ENCODE data around the gene RAB11FIP4. TPM values are rescaled to one million over a fixed set of nuclear protein-coding genes. Genes with fewer than 3 reads are reported as not detected.

RAB11FIP4 gene
- total RNA-seq, 2 donors from 2014 or later = 22.5 to 30.8 TPM

- TF ChIP-seq POLR2A (IDR thresholded peaks at IDR 0.05) = no peak
- Histone ChIP-seq H3K4me1 (replicated peaks) (no peaks in the 10 kb centered on the region), H3K27me3 (replicated peaks; ENCODE audit: insufficient read depth) (no peaks in the 10 kb centered on the region), H3K36me3 (no peaks in the 10 kb centered on the region), H3K27ac (no peak overlapping the region), H3K9me3 (no peaks in the 10 kb centered on the region), H3K4me3 (no peak overlapping the region)
- WGBS = 77% methylated on average over 6 of the region's 6 CpGs
- intact Hi-C loops (cut with DNase I) = no loop called here
- no peak for DNase-seq (ENCODE audit: low spot score)
Observed at GRCh38 chr17:31480067-31480466, 88.6 kb downstream of the RAB11FIP4 start.

- Histone ChIP-seq H3K27ac (no peak overlapping the region), H3K36me3 (no peaks in the 10 kb centered on the region), H3K9me3 (no peaks in the 10 kb centered on the region), H3K27me3 (replicated peaks; ENCODE audit: insufficient read depth) (no peaks in the 10 kb centered on the region), H3K4me1 (replicated peaks) (no peaks in the 10 kb centered on the region), H3K4me3 (no peak overlapping the region)
- intact Hi-C loops (cut with DNase I) = no loop called here
- TF ChIP-seq POLR2AphosphoS5 (IDR thresholded peaks at IDR 0.05) (no peak), POLR2A (IDR thresholded peaks at IDR 0.05) (no peak), CTCF (IDR thresholded peaks at IDR 0.05) (no peak)
- DNase-seq (ENCODE audit: low spot score) = no peak
- WGBS = 71% methylated on average over 8 of the region's 8 CpGs
Observed at GRCh38 chr17:31480904-31481782, 89.7 kb downstream of the RAB11FIP4 start.

GRCh38 chr17:31481783-31482081 lies 90.3 kb downstream of the RAB11FIP4 start:
- WGBS = 64% methylated on average over 4 of the region's 4 CpGs
- no peaks in the 10 kb centered on the region for H3K27me3 ChIP-seq (replicated peaks; ENCODE audit: insufficient read depth)
- no peak overlapping the region for H3K4me3 ChIP-seq
- DNase-seq (ENCODE audit: low spot score) = no peak
- intact Hi-C loops (cut with DNase I) = no loop called here
- H3K4me1 ChIP-seq (replicated peaks) = no peaks in the 10 kb centered on the region
- no peak overlapping the region for H3K27ac ChIP-seq
- H3K9me3 ChIP-seq = no peaks in the 10 kb centered on the region
- no peaks in the 10 kb centered on the region for H3K36me3 ChIP-seq
- TF ChIP-seq POLR2AphosphoS5 (IDR thresholded peaks at IDR 0.05) = no peak
- no peak for TF ChIP-seq POLR2A (IDR thresholded peaks at IDR 0.05)
- no peak for TF ChIP-seq CTCF (IDR thresholded peaks at IDR 0.05)

GRCh38 chr17:31484821-31485220 lies 93.3 kb downstream of the RAB11FIP4 start:
- intact Hi-C loops (cut with DNase I) = no loop called here
- no peaks in the 10 kb centered on the region for H3K36me3 ChIP-seq
- H3K27me3 ChIP-seq (replicated peaks; ENCODE audit: insufficient read depth) = no peaks in the 10 kb centered on the region
- DNase-seq (ENCODE audit: low spot score) = no peak
- H3K4me3 ChIP-seq = no peak overlapping the region
- no peaks in the 10 kb centered on the region for H3K4me1 ChIP-seq (replicated peaks)
- WGBS = 93% methylated on average over 4 of the region's 4 CpGs
- TF ChIP-seq POLR2AphosphoS5 (IDR thresholded peaks at IDR 0.05) (no peak), CTCF (IDR thresholded peaks at IDR 0.05) (no peak), POLR2A (IDR thresholded peaks at IDR 0.05) (no peak)
- H3K27ac ChIP-seq = no peak overlapping the region
- H3K9me3 ChIP-seq = no peaks in the 10 kb centered on the region

DNA sequence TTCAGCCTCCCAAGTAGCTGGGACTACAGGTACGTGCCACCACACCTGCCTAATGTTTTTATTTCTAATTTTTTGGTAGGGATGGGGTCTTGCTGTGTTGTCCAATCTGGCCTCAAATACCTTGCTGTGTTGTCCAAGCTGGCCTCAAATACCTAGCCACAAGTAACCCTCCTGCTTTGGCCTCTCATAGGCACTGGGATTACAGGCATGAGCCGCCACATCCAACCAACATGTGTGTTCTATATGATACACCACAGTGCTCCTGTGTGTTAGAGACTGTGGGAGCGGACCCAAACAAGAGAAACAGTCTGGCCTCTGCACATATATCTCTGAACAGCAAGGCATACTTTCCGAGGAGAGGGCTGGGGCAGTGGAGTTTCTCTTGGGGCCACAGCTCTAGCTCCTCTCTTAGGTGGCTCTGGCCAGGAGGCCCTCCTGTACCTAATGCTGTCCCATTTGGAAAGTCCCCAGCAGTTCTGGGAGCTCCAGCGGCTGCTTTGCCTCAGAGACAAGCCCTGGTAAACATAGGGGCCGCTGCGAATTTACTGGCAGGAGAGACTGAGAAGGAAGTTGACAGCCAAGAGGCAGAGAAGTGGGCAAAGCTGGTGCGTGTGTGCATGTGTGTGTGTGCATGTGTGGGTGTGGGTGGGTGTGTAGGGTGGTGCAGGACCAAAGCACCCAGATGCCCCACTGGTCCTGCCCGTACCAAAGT lies 95.0 kb downstream of the RAB11FIP4 start:
- 47% methylated on average over 9 of the region's 9 CpGs for WGBS
- no peak for DNase-seq (ENCODE audit: low spot score)

More for the DNA sequence above, 95.0 kb downstream of the RAB11FIP4 start:
- Histone ChIP-seq H3K27me3 (replicated peaks; ENCODE audit: insufficient read depth) (no peaks in the 10 kb centered on the region), H3K4me1 (replicated peaks) (no peaks in the 10 kb centered on the region), H3K9me3 (no peaks in the 10 kb centered on the region), H3K36me3 (no peaks in the 10 kb centered on the region), H3K4me3 (no peak overlapping the region), H3K27ac (no peak overlapping the region)
- intact Hi-C loops (cut with DNase I) = no loop called here
- TF ChIP-seq POLR2A (IDR thresholded peaks at IDR 0.05) (no peak), POLR2AphosphoS5 (IDR thresholded peaks at IDR 0.05) (no peak), CTCF (IDR thresholded peaks at IDR 0.05) (no peak)

All from prostate gland (tissue), 2 donors.